Cerebellar cortex (tissue), 1 donor: ENCODE data around the gene MYBPC2.

Experiments used
- DNase-seq: peaks from one replicate; pipeline ENCODE4 v3.0.0-alpha.2; 2015; ENCODE audit warnings: low spot score

Gene MYBPC2

DNA sequence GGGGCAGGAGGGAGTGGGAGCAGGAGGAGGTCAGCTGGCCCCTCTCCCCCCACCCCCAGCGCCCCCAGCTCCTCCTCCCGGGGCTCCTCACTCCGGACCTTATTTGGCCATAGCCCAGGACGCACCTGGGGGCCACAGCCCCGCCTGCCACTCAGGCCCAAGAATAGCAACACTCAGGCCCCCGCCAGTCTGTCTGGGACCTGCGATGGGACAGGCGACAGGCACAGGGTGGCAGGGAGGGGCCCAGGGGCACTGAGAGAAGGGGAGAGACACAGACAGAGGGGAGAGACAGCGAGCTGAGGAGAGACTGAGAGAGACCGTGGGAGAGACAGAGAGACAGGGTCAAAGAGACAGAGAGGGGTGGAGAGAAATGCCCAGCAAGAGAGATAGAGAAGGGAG, 68.1 kb downstream of the MYBPC2 start:
- DNase-seq: no peak

DNA sequence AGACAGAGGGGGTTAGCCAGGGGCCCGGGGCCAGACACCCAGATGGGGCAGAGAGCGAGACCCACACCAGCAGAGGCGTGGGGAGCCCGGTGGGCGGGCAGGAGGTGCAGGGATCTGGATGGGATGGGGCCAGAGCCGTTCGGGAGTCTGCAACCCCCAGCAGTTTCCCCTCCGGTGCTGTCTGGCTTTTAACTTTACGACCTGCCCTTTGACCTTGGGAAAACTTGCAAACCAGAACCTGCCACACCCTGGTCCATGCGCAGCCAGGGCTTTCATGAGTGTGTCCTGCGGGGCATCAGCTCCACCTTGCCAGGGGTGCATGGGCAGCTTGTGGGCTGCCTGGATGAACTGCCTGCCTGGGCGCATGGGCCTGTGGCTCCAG, 68.5 kb downstream of the MYBPC2 start:
- DNase-seq: no peak

DNA sequence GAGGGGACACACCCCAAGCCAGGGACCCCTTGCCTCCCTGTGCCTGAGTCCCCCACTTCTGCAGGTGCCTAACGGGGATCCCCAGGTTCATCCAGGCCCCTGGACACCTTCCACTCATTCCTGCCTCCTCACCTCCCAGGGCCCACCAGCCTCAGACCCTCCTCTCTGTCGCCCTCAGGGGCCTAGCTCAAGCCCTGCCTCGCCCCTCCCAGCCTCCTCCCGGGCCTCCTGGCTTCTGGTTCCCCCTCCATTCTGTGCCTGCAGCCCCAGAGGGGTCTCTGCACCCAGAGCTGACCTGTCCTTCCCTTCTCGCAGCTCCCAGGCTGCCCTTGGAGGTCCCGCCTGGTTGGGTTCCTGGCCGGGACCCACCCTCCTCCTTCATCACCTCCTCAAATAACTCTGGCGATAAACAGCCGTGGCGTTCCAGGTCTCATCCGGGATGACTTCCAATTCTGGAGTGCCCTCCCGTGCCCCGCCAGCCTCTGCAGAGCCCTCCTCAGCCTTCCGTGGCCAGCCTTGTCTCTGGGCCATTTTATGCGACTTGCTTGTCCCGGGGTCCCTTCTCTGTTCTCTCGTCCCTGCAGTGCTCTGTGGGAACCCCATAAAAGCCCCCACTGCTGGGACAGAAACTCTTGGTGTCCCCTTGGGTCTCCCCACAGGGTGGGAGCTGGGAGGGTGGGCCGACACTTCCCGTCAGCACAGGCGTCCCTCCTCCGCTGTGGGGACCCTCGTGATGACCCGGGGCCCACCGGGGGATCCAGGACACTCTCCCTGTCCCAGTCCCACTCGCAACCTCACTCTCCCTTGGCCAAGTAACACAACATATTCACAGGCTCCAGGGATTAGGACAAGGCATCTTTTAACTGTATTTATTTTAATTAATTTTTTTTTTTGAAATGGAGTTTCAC, 69.1 kb downstream of the MYBPC2 start:
- DNase-seq: no peak

DNA sequence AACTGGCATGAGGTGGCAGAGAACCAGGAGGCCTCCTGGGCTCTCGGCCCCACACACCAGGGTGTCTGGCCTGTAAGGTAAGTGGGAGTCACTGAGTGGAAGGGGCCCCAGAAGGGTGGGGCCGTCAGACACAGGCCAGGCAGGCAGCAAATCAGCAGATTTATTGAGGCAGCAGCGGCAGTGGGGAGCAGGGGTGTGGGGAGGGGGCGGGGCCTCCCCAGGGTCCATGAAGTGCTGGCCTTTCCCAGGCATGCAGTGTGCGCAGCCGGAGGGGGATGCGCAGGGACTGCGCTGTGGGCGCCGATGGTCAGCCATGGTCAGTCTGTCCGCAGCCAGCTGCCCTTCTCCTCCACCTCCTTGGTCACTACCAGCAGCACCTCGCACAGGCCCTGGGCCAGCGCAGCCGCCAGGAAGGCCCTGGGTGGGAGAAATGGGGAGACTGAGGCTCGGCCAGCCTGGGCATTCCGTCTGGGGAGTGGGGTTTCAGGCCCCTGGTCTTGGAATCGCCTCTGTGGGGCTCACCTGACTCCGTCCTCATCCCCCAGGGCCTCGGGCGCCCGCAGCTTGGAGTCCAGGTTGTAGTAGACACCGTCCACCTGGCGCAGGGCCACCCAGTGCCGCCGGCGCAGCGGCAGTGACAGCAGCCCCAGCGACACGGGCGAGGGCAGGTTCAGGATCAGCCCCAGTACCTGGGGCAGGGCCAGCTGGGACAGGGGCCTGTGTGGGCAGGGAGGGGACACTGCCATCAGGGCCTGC, 73.3 kb downstream of the MYBPC2 start:
- no peak for DNase-seq

DNA sequence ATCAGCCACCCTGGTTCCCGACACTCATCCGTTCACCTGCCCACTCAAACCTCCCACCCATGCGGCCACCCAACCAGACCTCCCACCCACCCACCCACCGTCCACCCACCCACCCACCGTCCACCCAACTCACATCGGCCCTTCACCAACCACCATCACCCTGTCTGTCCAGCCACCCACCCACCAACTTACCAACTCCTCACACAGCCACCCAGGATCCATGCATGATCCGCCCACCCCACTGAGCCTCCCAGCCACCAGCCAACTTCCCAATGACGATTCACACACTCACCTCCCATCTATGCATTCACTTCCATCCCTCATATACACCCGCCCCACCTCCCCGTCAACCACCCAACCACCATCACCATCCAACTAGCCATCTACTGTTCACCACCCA, 74.0 kb downstream of the MYBPC2 start:
- DNase-seq: no peak

DNA sequence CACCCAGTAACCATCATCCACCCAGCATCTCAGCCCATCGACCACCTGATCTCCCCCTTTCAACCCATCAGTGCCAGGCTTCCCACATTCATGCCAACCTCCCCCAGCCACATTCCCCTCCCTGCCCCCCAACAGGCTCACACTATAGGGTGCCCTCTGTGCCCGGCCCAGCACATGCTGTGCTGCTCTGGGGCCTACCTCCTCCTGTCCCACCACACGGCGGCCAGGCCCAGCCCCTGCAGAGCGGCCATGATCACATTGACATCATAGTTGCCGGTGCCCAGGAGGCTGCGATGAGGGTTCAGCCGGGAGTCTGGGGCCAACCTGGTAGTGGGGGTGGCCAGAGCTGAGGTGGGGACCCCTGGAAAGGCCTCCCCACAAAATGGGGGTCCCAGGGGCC, 74.7 kb downstream of the MYBPC2 start:
- DNase-seq: no peak

GRCh38 chr19:50508843-50509190, 76.1 kb downstream of the MYBPC2 start:
- DNase-seq: no peak

DNA sequence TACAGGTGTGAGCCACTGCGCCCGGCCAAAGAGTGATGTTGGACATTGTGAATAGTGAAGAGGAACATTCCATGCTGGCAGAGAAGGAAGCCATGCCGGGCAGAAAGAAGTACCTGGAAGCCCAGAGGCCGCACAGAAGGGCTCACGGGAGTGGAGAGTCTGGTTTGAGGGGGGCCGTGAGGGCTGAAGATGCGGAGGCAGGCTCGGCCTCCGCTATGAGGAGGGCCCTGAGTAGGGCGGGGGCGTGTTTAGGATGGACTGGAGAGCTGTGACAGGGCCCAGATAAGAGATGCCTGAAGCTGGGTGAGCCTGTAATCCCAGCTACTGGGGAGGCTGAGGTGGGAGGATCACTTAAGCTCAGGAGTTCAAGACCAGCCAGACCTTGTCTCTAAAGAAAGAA, 76.7 kb downstream of the MYBPC2 start:
- no peak for DNase-seq

- DNase-seq: no peak
Observed at GRCh38 chr19:50510121-50510670, 77.5 kb downstream of the MYBPC2 start.

DNA sequence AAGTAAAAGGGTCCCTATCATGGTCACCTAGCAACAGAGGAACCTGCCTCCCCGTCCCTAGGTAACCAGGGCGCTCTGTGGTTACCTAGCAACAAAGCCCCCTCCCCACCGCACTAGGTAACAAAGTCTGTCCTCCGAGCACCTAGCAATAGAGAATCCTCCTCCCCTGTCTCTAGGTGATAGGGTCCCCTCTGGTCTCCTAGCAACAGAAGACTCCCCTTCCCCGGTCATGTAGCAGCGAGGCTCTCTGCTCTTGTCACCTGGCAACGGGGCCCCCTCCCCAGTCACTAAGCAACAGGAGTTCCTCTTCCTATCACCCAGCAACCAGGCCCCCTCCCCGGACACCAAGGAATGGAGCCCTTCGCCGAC, 78.0 kb downstream of the MYBPC2 start:
- no peak for DNase-seq

- DNase-seq: peak; percentile 99
Observed at GRCh38 chr19:50511069-50511822, 78.6 kb downstream of the MYBPC2 start, which contains the start of gene JOSD2. Gene JOSD2 (minus strand): TSS chr19:50511191. CDS start chr19:50510431, 760 bp downstream.

GRCh38 chr19:50512112-50512998, 79.7 kb downstream of the MYBPC2 start:
- peak; percentile 54 for DNase-seq

GRCh38 chr19:50512999-50513745, 80.5 kb downstream of the MYBPC2 start:
- DNase-seq: no peak

- peak; percentile 67 for DNase-seq
Observed at GRCh38 chr19:50513746-50514345, 81.2 kb downstream of the MYBPC2 start, which contains the start of gene ASPDH. Gene ASPDH (minus strand): TSS chr19:50513913. CDS start chr19:50513823, 90 bp downstream.

GRCh38 chr19:50514346-50515167, 81.9 kb downstream of the MYBPC2 start:
- peak; percentile 92 for DNase-seq

- no peak for DNase-seq
Observed at GRCh38 chr19:50515168-50515561, 82.5 kb downstream of the MYBPC2 start.
